ENCODE measurements around the gene BYSL. TPM values are rescaled to one million over a fixed set of nuclear protein-coding genes. Genes with fewer than 3 reads are reported as not detected.
A peak's percentile ranks its signal among the peaks of the same experiment; 100 is the strongest.

Gene BYSL
- total and polyA plus RNA-seq, 9 of the 15 experiments (the other 6 are each of a cell fraction or from before 2014, with no cell fraction given): 22.2 to 92.3 (median 53.4) TPM

- no peak for TF ChIP-seq TGIF2 (CRISPR knock-in tag; IDR thresholded peaks at IDR 0.05)
- TF ChIP-seq NR2F6 (CRISPR knock-in tag; IDR thresholded peaks at IDR 0.05): no peak
- TF ChIP-seq BRD9 (IDR thresholded peaks at IDR 0.05; ENCODE audit: low read depth, partially characterized antibody): no peak
- 0 out of 2 replicates have a peak, but pooled peaks have one; percentile 12 for TF ChIP-seq TFE3 (CRISPR knock-in tag; IDR thresholded peaks at IDR 0.05)
- TF ChIP-seq ATF2 (CRISPR knock-in tag; IDR thresholded peaks at IDR 0.05): no peak
- no peak for TF ChIP-seq NCOA1 (IDR thresholded peaks at IDR 0.05; ENCODE audit: low read depth)
- peak in 2 of 3 experiments; percentile 7 to 63 for TF ChIP-seq YY1 (IDR thresholded peaks at IDR 0.05; ENCODE audit: borderline replicate concordance in 1 of 3, control insufficient read depth in 1 of 3, extremely low read depth in 1 of 3, insufficient read depth in 3 of 3, insufficient read length in 1 of 3, insufficient replicate concordance in 2 of 3, low read depth in 1 of 3, low read length in 2 of 3)
- no peak for TF ChIP-seq FOXA1 (IDR thresholded peaks at IDR 0.05; ENCODE audit: borderline replicate concordance)
- no peak for TF ChIP-seq ELF2 (CRISPR knock-in tag; IDR thresholded peaks at IDR 0.05)
- TF ChIP-seq POLR2B (IDR thresholded peaks at IDR 0.05; ENCODE audit: low read depth, partially characterized antibody): peak; percentile 82
- TF ChIP-seq RBBP5 (IDR thresholded peaks at IDR 0.05; ENCODE audit: borderline replicate concordance, insufficient read depth, low read length, poor library complexity, severe bottlenecking): peak; percentile 70
- TF ChIP-seq ZBTB7A (IDR thresholded peaks at IDR 0.05; ENCODE audit: borderline replicate concordance, control insufficient read depth, low read depth, low read length): peak; percentile 89
- peak; percentile 68 for TF ChIP-seq ZSCAN29 (IDR thresholded peaks at IDR 0.05)
- peak; percentile 85 for TF ChIP-seq NKRF (IDR thresholded peaks at IDR 0.05; ENCODE audit: borderline replicate concordance)
- 0 out of 2 replicates have a peak, but pooled peaks have one; percentile 26 for TF ChIP-seq ARID3A (IDR thresholded peaks at IDR 0.05; ENCODE audit: borderline replicate concordance, low read depth, low read length)
- peak; percentile 95 for TF ChIP-seq CREB1 (IDR thresholded peaks at IDR 0.05)
- TF ChIP-seq CREB1 (CRISPR knock-in tag; IDR thresholded peaks at IDR 0.05): peak; percentile 86
Measured at GRCh38 chr6:41895300-41896233, 25.7 kb upstream of the BYSL start, which contains the start of gene USP49 (continued).
